IMR-90 (cell line): ENCODE measurements around the gene RNF180. TPM values are rescaled to one million over a fixed set of nuclear protein-coding genes. Genes with fewer than 3 reads are reported as not detected.
A peak's percentile ranks its signal among the peaks of the same experiment; 100 is the strongest.

Source experiments
- ATAC-seq: fragments of 200-7000 bp; cut with Tn5 transposase; 2 replicates; pipeline ENCODE4 v1.9.1; 2020; ENCODE audit warnings: low read depth, mild to moderate bottlenecking, moderate library complexity
- BruUV-seq: library from RNA; stranded (reverse); fragments of 400-500 nt; replicated peaks from 2 replicates; lab custom pipeline; 2021; lab: Mats Ljungman, UMichigan
- CTCF ChIA-PET: fragments of 300-600 bp; formaldehyde crosslinking; extraction: SDS; loops from one replicate; lab custom pipeline; 2021; ENCODE audit warnings: antibody characterized with exemption; lab: Yijun Ruan, JAX
- POLR2A ChIA-PET: fragments of 300-600 bp; sonication (Branson Sonifier 250); formaldehyde crosslinking; loops from one replicate; lab custom pipeline; 2022; ENCODE audit warnings: antibody characterized with exemption; ENCODE audit not compliant: unreplicated experiment; lab: Charles Lee
- DNase-seq: peaks from one replicate; pipeline ENCODE4 v3.0.0; 2013
- H2AFZ ChIP-seq: replicated peaks from 2 replicates; pipeline ENCODE3; 2013; ENCODE audit warnings: low read length, mild to moderate bottlenecking; ENCODE audit not compliant: poor library complexity
- H2AK5ac ChIP-seq: 2 replicates; pipeline ENCODE4 v1.6.1; 2013; ENCODE audit warnings: low read depth, low read length, inconsistent platforms
- H2AK9ac ChIP-seq: replicated peaks from 2 replicates; pipeline ENCODE3; 2013; ENCODE audit warnings: mild to moderate bottlenecking, low read depth, low read length, moderate library complexity; ENCODE audit not compliant: poor library complexity
- H2BK120ac ChIP-seq: 2 replicates; pipeline ENCODE4 v1.6.1; 2013; ENCODE audit warnings: low read depth, low read length, inconsistent platforms
- H2BK15ac ChIP-seq: 3 replicates; pipeline ENCODE4 v1.6.1; 2013; ENCODE audit warnings: low read depth, low read length, inconsistent platforms
- H2BK20ac ChIP-seq: 2 replicates; pipeline ENCODE4 v1.6.1; 2013; ENCODE audit warnings: low read depth, mild to moderate bottlenecking, inconsistent platforms, low read length, moderate library complexity
- H2BK5ac ChIP-seq: 2 replicates; pipeline ENCODE4 v1.6.1; 2013; ENCODE audit warnings: mild to moderate bottlenecking, low read depth, low read length, inconsistent platforms; ENCODE audit not compliant: poor library complexity, severe bottlenecking
- H3K14ac ChIP-seq: replicated peaks from 2 replicates; pipeline ENCODE4 v1.6.1; 2013; ENCODE audit warnings: low read depth, low read length, inconsistent platforms
- H3K18ac ChIP-seq: 2 replicates; pipeline ENCODE4 v1.6.1; 2013; ENCODE audit warnings: low read depth, low read length, control low read depth
- H3K23ac ChIP-seq: 2 replicates; pipeline ENCODE4 v1.6.1; 2013; ENCODE audit warnings: low read depth, low read length, inconsistent platforms
- H3K27ac ChIP-seq: 2 replicates; pipeline ENCODE4 v1.5.1; 2013; ENCODE audit warnings: mild to moderate bottlenecking, control low read depth, low read length; ENCODE audit not compliant: insufficient read depth
- H3K27me3 ChIP-seq: 2 replicates; pipeline ENCODE4 v1.6.1; 2013; ENCODE audit warnings: low read length; ENCODE audit not compliant: control insufficient read depth, insufficient read depth
- H3K36me3 ChIP-seq: 2 replicates; pipeline ENCODE4 v1.6.1; 2013; ENCODE audit warnings: low read length, mixed read lengths; ENCODE audit not compliant: control insufficient read depth, insufficient read depth
- H3K4ac ChIP-seq: 2 replicates; pipeline ENCODE4 v1.6.1; 2013; ENCODE audit warnings: low read depth, low read length, inconsistent platforms
- H3K4me1 ChIP-seq: 2 replicates; pipeline ENCODE4 v1.6.1; 2013; ENCODE audit warnings: low read length, mixed read lengths; ENCODE audit not compliant: control insufficient read depth, insufficient read depth
- H3K4me2 ChIP-seq: 2 replicates; pipeline ENCODE4 v1.6.1; 2013; ENCODE audit warnings: low read depth, mild to moderate bottlenecking, control low read depth, low read length, moderate library complexity
- H3K4me3 ChIP-seq: 2 replicates; pipeline ENCODE4 v1.5.1; 2013; ENCODE audit warnings: low read depth, mild to moderate bottlenecking, control low read depth, low read length, moderate library complexity; ENCODE audit not compliant: insufficient read depth
- H3K56ac ChIP-seq: 2 replicates; pipeline ENCODE4 v1.6.1; 2013; ENCODE audit warnings: low read length, inconsistent platforms; ENCODE audit not compliant: insufficient read depth; ENCODE audit errors: extremely low read depth
- H3K79me1 ChIP-seq, 2 experiments: 2 replicates each; pipeline ENCODE4 v1.6.1; 2013; ENCODE audit warnings: low read length in 2 of 2, inconsistent platforms in 1 of 2, low read depth in 1 of 2
- H3K9ac ChIP-seq: 2 replicates; pipeline ENCODE4 v1.6.1; 2013; ENCODE audit warnings: low read depth, low read length, control low read depth
- H3K9me1 ChIP-seq: 2 replicates; pipeline ENCODE4 v1.6.1; 2013; ENCODE audit warnings: low read length, inconsistent platforms; ENCODE audit not compliant: insufficient read depth
- H3K9me3 ChIP-seq: 2 replicates; pipeline ENCODE4 v1.6.1; 2013; ENCODE audit warnings: low read length; ENCODE audit not compliant: control insufficient read depth, insufficient read depth
- H4K20me1 ChIP-seq: 2 replicates; pipeline ENCODE4 v1.6.1; 2013; ENCODE audit warnings: low read length, inconsistent platforms; ENCODE audit not compliant: insufficient read depth
- H4K5ac ChIP-seq: 2 replicates; pipeline ENCODE4 v1.6.1; 2013; ENCODE audit warnings: mild to moderate bottlenecking, low read depth, low read length, control low read depth
- H4K8ac ChIP-seq, 2 experiments: 2 replicates each; pipeline ENCODE4 v1.6.1; 2013; ENCODE audit warnings: low read depth in 2 of 2, low read length in 2 of 2, control low read depth in 1 of 2, inconsistent platforms in 1 of 2
- H4K91ac ChIP-seq: 2 replicates; pipeline ENCODE4 v1.6.1; 2013; ENCODE audit warnings: low read depth, low read length, inconsistent platforms; ENCODE audit not compliant: insufficient read depth
- CEBPB ChIP-seq: IDR thresholded peaks from 2 replicates; pipeline ENCODE4 v1.6.1; 2012; ENCODE audit warnings: low read depth, low read length, improper control_type of control experiment
- CHD1 ChIP-seq: IDR thresholded peaks from 2 replicates; pipeline ENCODE4 v1.6.1; 2012; ENCODE audit warnings: low read depth, low read length, improper control_type of control experiment
- ELK1 ChIP-seq: fragments of 150-350 bp; IDR thresholded peaks from 2 replicates; pipeline ENCODE4 v1.6.1; 2016; ENCODE audit warnings: low read depth, mild to moderate bottlenecking, low read length, moderate library complexity, borderline replicate concordance
- FOS ChIP-seq: fragments of 150-350 bp; IDR thresholded peaks from 2 replicates; pipeline ENCODE4 v1.6.1; 2016; ENCODE audit warnings: low read depth, low read length
- MAFK ChIP-seq: IDR thresholded peaks from 2 replicates; pipeline ENCODE4 v1.6.1; 2012; ENCODE audit warnings: low read depth, low read length, improper control_type of control experiment
- MAZ ChIP-seq: IDR thresholded peaks from 2 replicates; pipeline ENCODE4 v1.6.1; 2012; ENCODE audit warnings: low read depth, mild to moderate bottlenecking, low read length, improper control_type of control experiment, moderate library complexity, borderline replicate concordance
- MXI1 ChIP-seq: IDR thresholded peaks from 2 replicates; pipeline ENCODE4 v1.6.1; 2012; ENCODE audit warnings: low read depth, mild to moderate bottlenecking, low read length, moderate library complexity, borderline replicate concordance
- NFE2L2 ChIP-seq: fragments of 150-350 bp; IDR thresholded peaks from 2 replicates; pipeline ENCODE4 v1.6.1; 2016; ENCODE audit warnings: low read depth, mild to moderate bottlenecking, low read length
- RAD21 ChIP-seq: IDR thresholded peaks from 2 replicates; pipeline ENCODE4 v1.6.1; 2012; ENCODE audit warnings: low read length, improper control_type of control experiment
- RCOR1 ChIP-seq: IDR thresholded peaks from 2 replicates; pipeline ENCODE4 v1.6.1; 2012; ENCODE audit warnings: mild to moderate bottlenecking, low read length, improper control_type of control experiment; ENCODE audit not compliant: insufficient replicate concordance
- RFX5 ChIP-seq: IDR thresholded peaks from 2 replicates; pipeline ENCODE4 v1.8.0; 2012; ENCODE audit warnings: low read depth, mild to moderate bottlenecking, low read length, moderate library complexity
- SMC3 ChIP-seq: fragments of 150-350 bp; IDR thresholded peaks from 2 replicates; pipeline ENCODE4 v1.6.1; 2016; ENCODE audit warnings: low read depth, mild to moderate bottlenecking, antibody characterized with exemption, low read length, moderate library complexity
- WGBS, 2 experiments: methylation state at CpG; one replicate each; pipeline versions ENCODE4 v1.1.5 to v1.1.7; 2013; ENCODE audit warnings: missing lambda C conversion rate in 2 of 2; ENCODE audit not compliant: insufficient read length in 1 of 2; ENCODE audit errors: extremely low coverage in 2 of 2; 5-methylcytosine and 5-hydroxymethylcytosine counted together
- dilution Hi-C: fragments of 300-500 bp; cut with HindIII; formaldehyde crosslinking; loops from one replicate; pipeline ENCODE4 v1.14.3; 2018; ENCODE audit warnings: low sequenced_read_pairs; ENCODE audit not compliant: unreplicated experiment
- in situ Hi-C: fragments of 300-500 bp; cut with MboI; formaldehyde crosslinking; loops from 3 replicates; pipeline ENCODE4 v1.14.3; 2019; ENCODE audit warnings: low sequenced_read_pairs, inconsistent platforms, mixed read lengths
- intact Hi-C: fragments of 100-400 bp; cut with micrococcal nuclease; formaldehyde crosslinking; loops from 2 replicates; pipeline ENCODE4 v1.10.0; 2022
- polyA plus RNA-seq, 3 experiments: library from polyadenylated mRNA; depleted of rRNA; stranded (reverse); fragments of >200 nt; gene quantifications; 2 replicates each; pipeline ENCODE4 v1.2.3, GENCODE V29; 2012; ENCODE audit warnings: low replicate concordance in 1 of 3
- total RNA-seq: library from RNA; depleted of rRNA; stranded (reverse); fragments of >200 nt; gene quantifications from 2 replicates; pipeline ENCODE4 v1.2.3, GENCODE V29; 2012
- TF ChIP-seq, protein P1 (sequence below): fragments of 150-350 bp; IDR thresholded peaks from 2 replicates; pipeline ENCODE4 v1.6.1; 2017; ENCODE audit warnings: mild to moderate bottlenecking, antibody characterized with exemption, low read length, low read depth
- TF ChIP-seq, protein P2 (sequence below): conservative IDR thresholded peaks from 2 replicates; pipeline ENCODE4 v1.5.1; 2012; ENCODE audit warnings: mild to moderate bottlenecking, low read depth, low read length, improper control_type of control experiment

The RNF180 gene
- total and polyA plus RNA-seq, 2 of the 4 experiments (the other 2 are of a cell fraction) = 0.02 to 0.36 TPM

DNA sequence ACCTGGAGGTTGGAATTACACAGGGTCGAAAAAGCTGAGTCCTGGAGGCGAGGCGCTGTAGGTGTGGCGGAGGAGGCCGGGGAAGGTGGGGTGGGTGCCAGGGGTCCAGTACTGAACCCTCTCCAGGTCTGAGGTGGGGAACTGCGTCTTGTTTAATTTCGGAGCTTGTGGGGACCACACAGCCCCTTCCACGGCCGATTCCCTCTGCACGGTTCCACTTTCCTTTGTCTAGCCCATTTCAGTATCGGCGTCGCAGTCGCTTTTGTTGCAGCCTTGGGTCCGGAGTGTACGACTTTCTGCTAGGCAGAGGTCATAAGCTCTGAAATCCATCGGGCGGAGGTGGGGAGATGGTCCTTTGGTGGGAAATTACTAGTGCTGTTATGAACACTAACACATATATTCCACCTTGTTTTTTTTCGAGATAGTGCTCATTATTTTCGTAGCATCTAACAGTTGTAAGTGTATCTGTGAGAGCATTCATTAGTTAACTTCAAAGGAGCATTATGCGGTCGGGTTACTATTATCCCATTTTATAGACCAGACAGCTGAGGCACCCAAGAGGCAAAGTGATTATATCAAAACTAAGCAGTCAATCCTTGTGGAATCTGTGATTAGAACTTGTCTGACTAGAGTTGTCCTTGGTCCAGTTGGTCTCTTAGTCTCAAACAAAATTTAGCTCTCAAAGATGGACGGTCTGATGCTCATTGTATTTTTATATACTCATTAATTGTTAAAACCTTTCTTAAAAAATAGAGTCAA lies 737 bp downstream of the RNF180 start:
- H3K23ac ChIP-seq = no peak overlapping the region
- POLR2A ChIA-PET = no interaction called here
- no peak overlapping the region for H4K5ac ChIP-seq
- H3K4me2 ChIP-seq = peak overlapping the region; percentile 10; the same call in 1 of the 2 replicates
- no peaks in the 10 kb centered on the region for H4K20me1 ChIP-seq
- in situ Hi-C loops (no loop called here), dilution Hi-C loops (no loop called here), intact Hi-C loops (no loop called here)
- no peak overlapping the region for H2AK5ac ChIP-seq
- H3K36me3 ChIP-seq = no peaks in the 10 kb centered on the region
- H3K18ac ChIP-seq = no peak overlapping the region
- H3K27me3 ChIP-seq = peaks cover 14% of the 10 kb centered on the region
- H2BK5ac ChIP-seq = no peak overlapping the region
- H3K4me1 ChIP-seq = no peaks in the 10 kb centered on the region
- no peak overlapping the region for H2BK15ac ChIP-seq
- no peak overlapping the region for H4K91ac ChIP-seq
- H2BK120ac ChIP-seq = no peak overlapping the region
- no peak overlapping the region for H3K9ac ChIP-seq
- 0% methylated on average over 2 of the region's 23 CpGs; no CpG with 5 or more reads in 1 of the 2 experiments for WGBS, 2 experiments
- no peak overlapping the region for H4K8ac ChIP-seq
- H3K27ac ChIP-seq = no peak overlapping the region
- CTCF ChIA-PET = no interaction called here
- H2AK9ac ChIP-seq = no peak overlapping the region
- ATAC-seq (no peak), DNase-seq (no peak)
- H3K79me1 ChIP-seq = no peaks in the 10 kb centered on the region
- no peaks in the 10 kb centered on the region for H3K9me1 ChIP-seq
- no peak overlapping the region for H3K4ac ChIP-seq
- no peak overlapping the region for H2BK20ac ChIP-seq
- peak overlapping the region; percentile 34; the same call in 1 of the 2 replicates for H3K4me3 ChIP-seq
- H3K56ac ChIP-seq = no peak overlapping the region
- peak overlapping the region; percentile 69 for H2AFZ ChIP-seq
- no peak overlapping the region for H3K14ac ChIP-seq
- no TSS peak for BruUV-seq
- no peaks in the 10 kb centered on the region for H3K9me3 ChIP-seq
- TF ChIP-seq RCOR1 (no peak), MAFK (no peak), NFE2L2 (no peak), SMC3 (no peak), ELK1 (no peak), CHD1 (no peak), MXI1 (no peak), FOS (no peak), CEBPB (no peak), RFX5 (no peak), MAZ (no peak), RAD21 (no peak)
- TF ChIP-seq, protein P1, sequence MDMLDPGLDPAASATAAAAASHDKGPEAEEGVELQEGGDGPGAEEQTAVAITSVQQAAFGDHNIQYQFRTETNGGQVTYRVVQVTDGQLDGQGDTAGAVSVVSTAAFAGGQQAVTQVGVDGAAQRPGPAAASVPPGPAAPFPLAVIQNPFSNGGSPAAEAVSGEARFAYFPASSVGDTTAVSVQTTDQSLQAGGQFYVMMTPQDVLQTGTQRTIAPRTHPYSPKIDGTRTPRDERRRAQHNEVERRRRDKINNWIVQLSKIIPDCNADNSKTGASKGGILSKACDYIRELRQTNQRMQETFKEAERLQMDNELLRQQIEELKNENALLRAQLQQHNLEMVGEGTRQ = no peak
- TF ChIP-seq, protein P2, sequence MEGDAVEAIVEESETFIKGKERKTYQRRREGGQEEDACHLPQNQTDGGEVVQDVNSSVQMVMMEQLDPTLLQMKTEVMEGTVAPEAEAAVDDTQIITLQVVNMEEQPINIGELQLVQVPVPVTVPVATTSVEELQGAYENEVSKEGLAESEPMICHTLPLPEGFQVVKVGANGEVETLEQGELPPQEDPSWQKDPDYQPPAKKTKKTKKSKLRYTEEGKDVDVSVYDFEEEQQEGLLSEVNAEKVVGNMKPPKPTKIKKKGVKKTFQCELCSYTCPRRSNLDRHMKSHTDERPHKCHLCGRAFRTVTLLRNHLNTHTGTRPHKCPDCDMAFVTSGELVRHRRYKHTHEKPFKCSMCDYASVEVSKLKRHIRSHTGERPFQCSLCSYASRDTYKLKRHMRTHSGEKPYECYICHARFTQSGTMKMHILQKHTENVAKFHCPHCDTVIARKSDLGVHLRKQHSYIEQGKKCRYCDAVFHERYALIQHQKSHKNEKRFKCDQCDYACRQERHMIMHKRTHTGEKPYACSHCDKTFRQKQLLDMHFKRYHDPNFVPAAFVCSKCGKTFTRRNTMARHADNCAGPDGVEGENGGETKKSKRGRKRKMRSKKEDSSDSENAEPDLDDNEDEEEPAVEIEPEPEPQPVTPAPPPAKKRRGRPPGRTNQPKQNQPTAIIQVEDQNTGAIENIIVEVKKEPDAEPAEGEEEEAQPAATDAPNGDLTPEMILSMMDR = no peak
